Upper lobe of right lung (tissue), 1 donor: ENCODE results near the gene CAPN12. TPM values are rescaled to one million over a fixed set of nuclear protein-coding genes. Genes with fewer than 3 reads are reported as not detected.
A peak's percentile ranks its signal among the peaks of the same experiment; 100 is the strongest.

Source experiments
- ATAC-seq: fragments of 200-7000 bp; cut with Tn5 transposase; one replicate; pipeline ENCODE4 v1.9.1; 2020; ENCODE audit warnings: mild to moderate bottlenecking, moderate library complexity
- DNase-seq: peaks from one replicate; pipeline ENCODE4 v3.0.0-alpha.2; 2020
- H3K27ac ChIP-seq: fragments of 200-600 bp; one replicate; pipeline ENCODE4 v1.8.0; 2022
- H3K27me3 ChIP-seq: fragments of 200-600 bp; one replicate; pipeline ENCODE4 v1.8.0; 2022; ENCODE audit warnings: mild to moderate bottlenecking
- H3K36me3 ChIP-seq: fragments of 200-600 bp; one replicate; pipeline ENCODE4 v1.8.0; 2022
- H3K4me1 ChIP-seq: fragments of 200-600 bp; one replicate; pipeline ENCODE4 v1.8.0; 2022
- H3K4me3 ChIP-seq: fragments of 200-600 bp; one replicate; pipeline ENCODE4 v1.8.0; 2022; ENCODE audit warnings: mild to moderate bottlenecking
- H3K9me3 ChIP-seq: fragments of 200-600 bp; one replicate; pipeline ENCODE4 v1.8.0; 2022
- CTCF ChIP-seq: fragments of 200-600 bp; IDR thresholded peaks from one replicate; pipeline ENCODE4 v1.8.0; 2022; ENCODE audit warnings: antibody characterized with exemption
- intact Hi-C: fragments of 100-400 bp; cut with DNase I; formaldehyde crosslinking; loops from one replicate; pipeline ENCODE4 v1.11.0; 2022
- total RNA-seq: library from RNA; stranded (reverse); fragmentation: NEBNext Ultra II Directional; extraction: Animal tissue kit (Norgen Biotek cat#: 25700); gene quantifications from one replicate; pipeline ENCODE4 v1.2.1, GENCODE V29; 2021
- donor health status: DM: no; HTN: yes; CAD: no; lungs with severe emphysema.

Gene CAPN12
- total RNA-seq, 1 donor from 2014 or later: 14.4 TPM

GRCh38 chr19:38690832-38691231, 53.4 kb downstream of the CAPN12 start:
- Histone ChIP-seq H3K9me3 (no peaks in the 10 kb centered on the region), H3K27me3 (no peaks in the 10 kb centered on the region), H3K27ac (peak overlapping the region; percentile 79), H3K36me3 (peaks cover 7% of the 10 kb centered on the region), H3K4me3 (no peak overlapping the region), H3K4me1 (peaks cover 75% of the 10 kb centered on the region)
- ATAC-seq: no peak
- intact Hi-C loops: no loop called here
- DNase-seq: no peak
- TF ChIP-seq CTCF: no peak

- peaks cover 75% of the 10 kb centered on the region for H3K4me1 ChIP-seq
- peaks cover 7% of the 10 kb centered on the region for H3K36me3 ChIP-seq
- DNase-seq (no peak), ATAC-seq (no peak)
- no peak overlapping the region for H3K27ac ChIP-seq
- H3K27me3 ChIP-seq: no peaks in the 10 kb centered on the region
- intact Hi-C loops: no loop called here
- no peak for TF ChIP-seq CTCF
- H3K9me3 ChIP-seq: no peaks in the 10 kb centered on the region
- H3K4me3 ChIP-seq: no peak overlapping the region
Observed at GRCh38 chr19:38690146-38690545, 54.1 kb downstream of the CAPN12 start.

GRCh38 chr19:38687837-38688378, 56.4 kb downstream of the CAPN12 start:
- DNase-seq: no peak
- Histone ChIP-seq H3K27me3 (no peaks in the 10 kb centered on the region), H3K36me3 (peaks cover 7% of the 10 kb centered on the region), H3K4me1 (peaks cover 75% of the 10 kb centered on the region), H3K9me3 (no peaks in the 10 kb centered on the region), H3K27ac (peak overlapping the region; percentile 31), H3K4me3 (no peak overlapping the region)
- TF ChIP-seq CTCF: no peak
- no peak for ATAC-seq
- intact Hi-C loops: no loop called here

GRCh38 chr19:38686530-38686888, 57.8 kb downstream of the CAPN12 start:
- Histone ChIP-seq H3K4me3 (no peak overlapping the region), H3K27ac (peak overlapping the region; percentile 80), H3K36me3 (no peaks in the 10 kb centered on the region), H3K9me3 (no peaks in the 10 kb centered on the region), H3K4me1 (peaks cover 75% of the 10 kb centered on the region), H3K27me3 (no peaks in the 10 kb centered on the region)
- intact Hi-C loops: no loop called here
- TF ChIP-seq CTCF: no peak
- DNase-seq: no peak
- ATAC-seq: peak; percentile 14

GRCh38 chr19:38685666-38686529, 58.4 kb downstream of the CAPN12 start:
- peak; percentile 43 for TF ChIP-seq CTCF
- ATAC-seq (no peak), DNase-seq (no peak)
- H3K4me3 ChIP-seq: no peak overlapping the region
- no peaks in the 10 kb centered on the region for H3K9me3 ChIP-seq
- intact Hi-C loops: no loop called here
- H3K4me1 ChIP-seq: peaks cover 79% of the 10 kb centered on the region
- no peaks in the 10 kb centered on the region for H3K36me3 ChIP-seq
- H3K27me3 ChIP-seq: no peaks in the 10 kb centered on the region
- peak overlapping the region; percentile 80 for H3K27ac ChIP-seq
